COLO829 (cell line): ENCODE data around the gene F8.
"Not testable (repeated sequence)": the region's sequence is repeated elsewhere in the genome, so short reads cannot be mapped to it uniquely, and the experiment has no call there.

ENCODE experiments used
- DNase-seq: peaks from one replicate; pipeline ENCODE4 v3.0.0; 2012; ENCODE audit warnings: low spot score

Gene F8

GRCh38 chrX:154816326-154816898 lies 206.1 kb downstream of the F8 start:
- DNase-seq: not testable (repeated sequence)

DNA sequence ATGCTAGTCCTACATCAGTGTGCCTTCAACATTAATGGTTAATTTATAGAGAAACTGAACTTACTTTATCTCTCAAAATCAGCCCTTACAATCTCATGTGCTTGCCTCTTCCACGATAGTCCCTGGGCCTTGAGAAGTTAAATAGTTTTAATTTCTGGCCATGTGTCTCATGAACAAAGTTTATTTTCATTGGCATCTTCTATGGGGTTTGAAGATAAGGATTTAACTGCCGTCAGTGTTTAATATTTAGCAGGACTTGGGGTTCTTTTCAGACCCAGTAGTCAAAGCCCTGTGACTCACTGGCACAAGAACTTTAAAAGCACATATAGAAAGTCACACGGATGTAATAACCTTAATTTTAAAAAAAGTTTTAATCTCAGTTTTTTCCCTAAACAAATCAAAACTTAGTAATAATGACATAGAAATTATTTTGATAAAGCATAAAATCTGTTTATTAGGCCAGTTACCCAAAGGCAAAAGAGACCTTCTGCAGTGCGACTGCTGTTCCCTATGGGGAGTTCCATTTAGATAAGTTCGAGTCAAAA lies 207.2 kb downstream of the F8 start:
- no peak for DNase-seq

DNA sequence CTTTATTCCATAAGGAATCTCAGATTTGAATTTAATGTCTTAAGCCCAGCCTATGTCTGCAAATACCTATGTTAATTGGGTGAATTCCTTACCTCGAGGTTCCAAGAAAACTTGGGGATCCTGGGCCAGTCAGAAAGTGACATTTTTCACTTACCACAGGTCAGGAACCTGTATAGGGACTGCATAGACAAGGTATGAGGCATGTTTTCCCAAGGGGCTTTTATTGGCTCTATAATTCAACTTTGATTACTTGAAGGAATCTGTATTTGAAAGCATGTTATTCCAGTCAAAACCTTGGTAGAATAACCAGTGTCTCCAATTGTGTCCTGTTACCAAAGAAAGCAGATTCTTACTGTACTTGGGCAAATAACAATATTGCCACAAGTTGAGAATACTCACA lies 208.7 kb downstream of the F8 start:
- DNase-seq: no peak

- DNase-seq: no peak
Observed at GRCh38 chrX:154812341-154813101, 210.0 kb downstream of the F8 start.

- no peak for DNase-seq
Observed at GRCh38 chrX:154809939-154810665, 212.4 kb downstream of the F8 start.

GRCh38 chrX:154806837-154807501 lies 215.6 kb downstream of the F8 start:
- no peak for DNase-seq

GRCh38 chrX:154805696-154806091 lies 216.8 kb downstream of the F8 start:
- DNase-seq: no peak

DNA sequence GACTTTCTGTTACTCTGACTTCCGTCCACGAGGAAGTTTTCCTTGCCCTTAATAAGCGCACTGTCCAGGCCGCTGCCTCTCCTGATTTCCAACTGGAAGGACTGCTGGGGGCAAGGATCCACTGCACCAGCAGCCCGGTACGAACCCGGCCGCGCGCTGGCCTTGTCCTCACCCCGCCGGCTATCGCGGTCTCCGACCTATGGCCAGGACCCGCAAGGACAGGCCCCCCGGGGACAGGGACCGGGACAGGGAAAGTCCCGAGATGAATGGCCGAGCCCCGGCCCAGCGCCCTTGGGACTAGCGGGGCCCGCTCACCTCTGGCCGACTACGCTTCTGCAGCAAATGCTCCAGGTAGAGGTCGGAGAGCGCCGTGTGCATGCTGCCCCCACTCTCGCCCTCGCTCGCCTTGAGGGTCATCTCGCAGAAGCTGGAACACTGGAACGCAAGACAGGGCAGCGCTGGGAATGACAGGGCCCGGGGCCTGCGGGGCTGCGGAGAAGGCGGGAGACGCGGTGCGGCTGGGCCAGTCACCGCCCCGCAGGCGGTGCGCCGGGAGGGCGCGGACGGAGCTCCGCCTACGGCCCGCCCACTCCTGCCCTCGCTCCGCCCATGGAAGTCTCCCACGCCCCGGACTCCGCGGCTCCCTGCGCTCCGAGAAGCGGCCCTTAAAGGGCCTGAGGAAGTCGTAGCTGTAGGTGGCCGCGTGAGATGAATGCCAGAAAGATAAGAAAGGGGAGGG lies 217.4 kb downstream of the F8 start, which contains the start of gene MPP1:
Gene MPP1, minus strand, starts transcription at position 529 of the 739 bp plus-strand sequence. Its CDS starts 112 bp downstream, at position 417.
- DNase-seq: peak; percentile 66

DNA sequence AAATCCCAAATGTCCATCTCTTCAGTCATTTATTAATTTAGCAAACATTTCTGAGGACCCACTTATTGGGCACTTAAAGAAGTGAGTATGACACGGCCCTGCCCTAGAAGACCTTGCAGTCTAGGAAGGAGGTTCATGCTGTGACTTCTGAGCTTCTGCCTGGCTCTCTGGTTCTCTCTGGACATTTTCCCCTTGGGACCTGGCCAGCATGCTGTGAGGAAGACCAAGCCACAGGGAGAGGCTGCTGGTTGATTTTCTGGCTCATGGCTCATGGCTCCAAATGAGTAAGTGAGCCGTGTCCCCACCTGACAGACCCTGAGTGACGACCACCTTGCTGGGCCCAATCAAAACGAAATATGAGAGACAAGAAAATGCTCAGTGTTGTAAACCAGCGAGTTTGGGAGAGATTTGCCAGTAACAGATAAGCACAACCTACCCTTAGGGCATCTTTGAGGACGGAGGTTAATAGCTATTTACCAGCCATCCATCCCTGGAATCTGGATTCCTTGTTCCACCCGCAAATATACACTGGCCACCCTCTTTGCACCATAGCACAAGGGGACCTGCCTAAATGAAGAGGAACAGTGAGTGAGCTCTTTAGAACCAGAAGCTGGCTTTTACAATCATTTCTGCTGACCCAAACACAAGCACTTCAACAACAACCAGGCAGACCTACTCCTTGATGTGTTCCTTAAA lies 218.1 kb downstream of the F8 start:
- no peak for DNase-seq

DNA sequence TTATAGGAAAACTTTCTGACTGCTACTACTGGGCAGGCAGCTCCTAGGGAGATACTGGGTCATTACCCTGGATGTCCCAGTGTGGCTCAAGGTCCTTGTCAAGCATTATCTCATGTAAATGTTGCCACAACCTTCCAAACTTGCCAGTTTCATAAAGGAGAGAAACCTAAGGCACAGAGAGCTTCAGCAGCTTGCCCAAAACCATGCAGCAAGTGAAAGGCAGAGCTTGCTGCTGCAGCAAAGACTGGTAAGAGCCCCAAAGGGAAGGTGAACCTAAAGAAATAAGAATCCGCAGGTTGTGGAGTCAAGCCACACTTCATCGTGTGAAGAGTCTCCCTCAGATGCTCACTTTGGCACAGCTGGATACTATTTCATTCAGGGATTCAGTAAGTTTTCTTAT lies 219.6 kb downstream of the F8 start:
- DNase-seq: no peak

DNA sequence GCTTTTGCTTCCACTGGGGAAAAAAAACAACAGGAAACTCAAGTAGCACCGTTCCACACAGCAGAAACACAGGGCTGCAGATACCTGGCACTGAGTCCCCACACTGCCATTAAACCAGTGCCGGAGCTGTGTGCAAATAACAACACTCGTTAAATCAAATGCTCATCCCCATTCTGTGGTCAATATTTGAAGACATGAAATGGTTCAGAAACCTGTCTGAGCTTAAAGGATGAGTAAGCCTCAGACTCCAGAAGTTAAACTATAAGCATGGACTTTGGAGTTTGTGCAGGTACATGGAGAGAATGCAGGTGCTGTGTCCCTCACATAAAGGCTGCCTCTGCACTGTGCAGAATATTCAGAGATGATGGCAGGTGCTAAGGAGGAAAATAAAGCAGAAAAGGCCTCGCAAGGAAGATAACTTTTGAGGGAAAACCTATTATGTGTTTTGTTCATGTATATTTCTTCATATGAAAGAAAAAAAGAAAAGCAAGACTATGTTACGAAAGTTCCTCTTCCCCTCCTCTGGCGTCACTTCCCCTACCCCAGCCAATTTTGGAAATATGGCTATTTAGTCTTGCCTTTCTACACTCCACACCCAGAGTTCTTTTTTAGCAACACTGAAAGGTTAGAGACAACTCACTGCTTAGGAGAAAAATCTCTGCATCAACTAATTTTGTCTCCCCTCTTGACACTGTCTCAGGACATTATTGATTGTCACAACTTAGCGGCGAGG lies 221.9 kb downstream of the F8 start:
- no peak for DNase-seq

- no peak for DNase-seq
Observed at GRCh38 chrX:154799556-154800348, 222.8 kb downstream of the F8 start.

DNA sequence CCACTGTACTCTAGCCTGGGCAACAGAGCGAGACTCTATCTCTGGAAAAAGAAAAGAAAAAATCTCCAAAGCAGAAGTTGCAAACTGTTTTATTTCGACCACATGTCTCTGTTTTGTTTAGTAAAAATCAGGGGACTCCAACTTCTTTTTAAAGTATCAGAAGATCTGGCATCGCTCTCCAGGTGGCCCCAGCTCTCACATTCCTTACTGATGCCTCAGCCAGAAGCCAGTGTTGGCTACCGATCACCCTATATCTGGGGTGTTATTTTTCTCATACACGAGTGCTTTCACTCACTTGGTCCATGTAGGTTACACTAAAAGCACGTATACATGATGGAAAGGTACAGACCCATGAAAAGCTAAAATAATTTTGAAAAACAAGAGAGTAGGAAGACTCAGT lies 225.5 kb downstream of the F8 start:
- DNase-seq: no peak

DNA sequence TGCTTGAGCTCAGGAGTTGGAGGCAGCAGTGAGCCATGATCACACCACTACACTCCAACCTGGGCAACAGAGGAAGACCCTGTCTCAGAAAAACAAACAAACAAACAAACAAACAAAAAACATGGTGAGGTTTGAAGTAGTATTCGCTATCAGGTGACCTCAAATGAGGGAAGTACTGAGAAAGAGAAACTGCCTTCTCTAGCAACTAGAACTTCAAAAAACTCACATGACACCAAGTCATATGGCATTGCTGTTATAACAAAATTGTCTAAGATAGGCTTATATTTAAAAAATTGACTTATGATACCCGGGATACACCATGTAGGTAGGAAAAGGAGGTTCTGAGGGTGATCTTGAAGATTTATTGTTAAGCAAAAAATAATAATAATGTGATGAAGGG lies 227.5 kb downstream of the F8 start:
- DNase-seq: no peak

GRCh38 chrX:154793084-154793795 lies 229.3 kb downstream of the F8 start:
- DNase-seq: no peak

DNA sequence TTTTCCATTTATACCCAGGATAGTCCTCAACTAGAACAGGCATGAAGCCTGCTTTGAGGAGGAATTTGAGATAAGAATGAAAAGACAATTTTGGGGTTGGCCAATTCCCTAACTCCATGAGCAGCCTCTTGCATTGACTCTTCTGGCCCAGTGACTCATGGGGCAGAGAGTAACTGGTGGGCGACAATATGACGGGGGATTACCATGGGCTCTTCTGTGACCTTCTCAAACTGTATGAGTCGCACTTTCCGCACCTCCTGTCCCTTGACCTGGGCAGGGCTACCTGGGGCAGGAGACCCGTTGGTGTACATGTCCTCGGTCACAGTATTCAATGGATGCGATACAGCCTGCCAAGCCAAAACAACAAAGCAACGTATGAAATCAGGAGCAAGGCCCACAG lies 230.6 kb downstream of the F8 start:
- no peak for DNase-seq

- no peak for DNase-seq
Observed at GRCh38 chrX:154791467-154791866, 231.1 kb downstream of the F8 start.
